Measurements from ENCODE around the gene NR1D1.
A peak's percentile ranks its signal among the peaks of the same experiment; 100 is the strongest.

DNA sequence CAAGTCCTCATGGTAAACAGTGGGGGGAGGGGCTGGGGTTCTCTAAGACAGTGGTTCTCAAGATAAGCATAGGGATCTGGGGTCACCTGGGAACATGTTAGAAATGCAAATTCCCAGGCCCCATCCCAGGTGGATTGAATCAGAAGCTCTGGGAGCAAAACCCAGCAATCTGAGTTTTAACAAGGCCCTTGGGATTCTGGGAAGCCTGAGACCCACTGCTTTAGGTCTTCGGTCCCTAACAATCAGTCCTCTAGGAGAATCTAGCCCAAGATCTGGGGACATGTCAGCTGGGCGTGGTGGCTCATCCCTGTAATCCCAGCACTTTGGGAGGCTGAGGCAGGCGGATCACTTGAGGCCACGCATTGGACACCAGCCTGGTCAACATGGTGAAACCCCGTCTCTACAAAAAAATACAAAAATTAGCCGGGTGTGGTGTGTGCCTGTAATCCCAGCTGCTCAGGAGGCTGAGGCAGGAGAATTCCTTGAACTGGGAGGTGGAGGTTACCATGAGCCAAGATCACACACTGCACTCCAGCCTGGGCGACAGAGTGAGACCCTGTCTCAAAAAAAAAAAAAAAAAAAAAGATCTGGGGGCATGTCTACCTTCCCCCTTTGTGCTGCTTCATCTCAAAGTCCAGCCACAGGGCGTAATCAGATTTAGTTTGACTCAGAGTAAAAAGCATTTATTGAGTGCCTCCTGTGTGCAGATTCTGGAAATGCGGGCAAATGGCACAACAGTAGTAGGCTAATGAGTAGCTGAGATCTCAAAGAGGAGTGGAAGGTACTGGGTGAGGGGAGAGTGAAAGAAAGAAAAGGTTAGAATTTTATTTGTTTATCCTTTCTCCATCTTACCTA lies 8.8 kb upstream of the NR1D1 start:
- peak in 1 of 2 experiments; percentile 18; a peak in 1 of 4 replicates for TF ChIP-seq RAD21 (IDR thresholded peaks at IDR 0.05 in 1 of 2, conservative IDR thresholded peaks at IDR 0.05 in 1 of 2; ENCODE audit: low read depth in 2 of 2, low read length in 2 of 2)
- no peak for TF ChIP-seq EP300 (IDR thresholded peaks at IDR 0.05; ENCODE audit: borderline replicate concordance in 1 of 2, low read depth in 2 of 2, low read length in 2 of 2)
- TF ChIP-seq POLR2A (IDR thresholded peaks at IDR 0.05; ENCODE audit: control extremely low read depth in 1 of 2, low read depth in 2 of 2, low read length in 2 of 2), result no peak
- TF ChIP-seq EZH2 (IDR thresholded peaks at IDR 0.05; ENCODE audit: low read depth, low read length, severe bottlenecking), result no peak
- TF ChIP-seq, protein P1, sequence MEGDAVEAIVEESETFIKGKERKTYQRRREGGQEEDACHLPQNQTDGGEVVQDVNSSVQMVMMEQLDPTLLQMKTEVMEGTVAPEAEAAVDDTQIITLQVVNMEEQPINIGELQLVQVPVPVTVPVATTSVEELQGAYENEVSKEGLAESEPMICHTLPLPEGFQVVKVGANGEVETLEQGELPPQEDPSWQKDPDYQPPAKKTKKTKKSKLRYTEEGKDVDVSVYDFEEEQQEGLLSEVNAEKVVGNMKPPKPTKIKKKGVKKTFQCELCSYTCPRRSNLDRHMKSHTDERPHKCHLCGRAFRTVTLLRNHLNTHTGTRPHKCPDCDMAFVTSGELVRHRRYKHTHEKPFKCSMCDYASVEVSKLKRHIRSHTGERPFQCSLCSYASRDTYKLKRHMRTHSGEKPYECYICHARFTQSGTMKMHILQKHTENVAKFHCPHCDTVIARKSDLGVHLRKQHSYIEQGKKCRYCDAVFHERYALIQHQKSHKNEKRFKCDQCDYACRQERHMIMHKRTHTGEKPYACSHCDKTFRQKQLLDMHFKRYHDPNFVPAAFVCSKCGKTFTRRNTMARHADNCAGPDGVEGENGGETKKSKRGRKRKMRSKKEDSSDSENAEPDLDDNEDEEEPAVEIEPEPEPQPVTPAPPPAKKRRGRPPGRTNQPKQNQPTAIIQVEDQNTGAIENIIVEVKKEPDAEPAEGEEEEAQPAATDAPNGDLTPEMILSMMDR (IDR thresholded peaks at IDR 0.05; ENCODE audit: control extremely low read depth in 1 of 3, insufficient read depth in 1 of 3, low read depth in 1 of 3, low read length in 3 of 3), result peak in 1 of 3 experiments; percentile 25; a peak in 1 of 4 replicates
- no peak for TF ChIP-seq SP1 (IDR thresholded peaks at IDR 0.05; ENCODE audit: low read depth, low read length)
- TF ChIP-seq RBBP5 (IDR thresholded peaks at IDR 0.05; ENCODE audit: borderline replicate concordance, low read depth, low read length), result no peak
- TF ChIP-seq CREB1 (IDR thresholded peaks at IDR 0.05), result no peak
- no peak for TF ChIP-seq CBX5 (IDR thresholded peaks at IDR 0.05; ENCODE audit: low read depth, low read length)
- TF ChIP-seq BACH1 (IDR thresholded peaks at IDR 0.05; ENCODE audit: low read length), result no peak
- TF ChIP-seq ZNF274 (IDR thresholded peaks at IDR 0.05; ENCODE audit: borderline replicate concordance, extremely low read depth, low read length), result no peak
- TF ChIP-seq TAF1 (IDR thresholded peaks at IDR 0.05; ENCODE audit: low read depth, low read length), result no peak
- no peak for TF ChIP-seq TBP (IDR thresholded peaks at IDR 0.05; ENCODE audit: low read depth, low read length)

Measured in H1 (cell line).